Fibroblast of villous mesenchyme (primary cell): ENCODE data around the gene NFASC. TPM values are rescaled to one million over a fixed set of nuclear protein-coding genes. Genes with fewer than 3 reads are reported as not detected.

Source experiments
- DNase-seq: peaks from one replicate; pipeline ENCODE4 v3.0.0-alpha.2; 2010; ENCODE audit warnings: low read depth
- H3K4me3 ChIP-seq: 2 replicates; pipeline ENCODE4 v1.5.1; 2011; ENCODE audit warnings: low read depth, mild to moderate bottlenecking, low read length
- CTCF ChIP-seq: IDR thresholded peaks from 2 replicates; pipeline ENCODE4 v1.5.1; 2012; ENCODE audit warnings: low read depth, mild to moderate bottlenecking, low read length; ENCODE audit not compliant: insufficient read depth
- total RNA-seq: library from RNA; depleted of rRNA; stranded (reverse); fragments of >200 nt; gene quantifications from 2 replicates; pipeline ENCODE4 v1.2.3, GENCODE V29; 2012

Gene NFASC
- total RNA-seq, 1 donor: 1.7 TPM

DNA sequence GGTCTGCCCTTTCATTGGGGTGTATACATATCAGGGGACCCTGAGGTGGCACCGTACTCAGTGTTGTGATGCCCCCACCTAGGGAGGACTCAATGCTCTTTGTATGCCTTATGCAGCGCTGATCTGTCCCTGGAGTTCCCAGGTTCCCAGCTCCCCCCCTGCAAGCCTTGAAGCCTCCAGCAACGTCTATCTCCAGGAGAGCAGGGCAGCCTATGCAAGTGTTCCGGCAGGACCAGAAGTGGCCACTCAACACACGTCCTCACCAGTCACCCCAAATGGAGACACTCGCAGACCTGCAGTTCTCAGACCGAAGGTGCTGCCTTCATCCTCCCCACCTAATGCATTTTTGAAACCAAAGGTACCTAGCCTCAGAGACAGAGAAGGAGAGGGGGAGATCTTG lies 147.1 kb downstream of the NFASC start:
- H3K4me3 ChIP-seq: no peak overlapping the region
- DNase-seq: no peak
- no peak for TF ChIP-seq CTCF

DNA sequence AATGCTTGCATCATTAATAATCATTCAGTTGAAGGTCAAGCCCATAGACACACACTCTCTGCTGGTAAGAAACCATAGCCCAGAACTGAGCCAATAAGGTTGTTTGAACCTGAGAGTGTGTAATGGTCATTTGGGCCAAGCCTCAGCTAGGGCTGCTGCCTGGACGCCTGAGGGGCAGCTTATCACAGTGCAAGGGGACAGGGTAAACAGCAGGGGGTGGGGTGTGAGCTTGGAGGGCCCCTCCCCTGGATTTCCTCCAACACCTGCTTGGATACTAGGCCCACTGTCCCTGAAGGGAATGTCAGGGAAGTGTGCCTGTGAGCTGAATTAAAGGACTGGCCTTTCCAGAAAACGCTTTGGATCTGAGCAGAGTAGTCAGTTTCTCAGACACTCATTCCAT lies 147.7 kb downstream of the NFASC start:
- DNase-seq: no peak
- TF ChIP-seq CTCF: no peak
- no peak overlapping the region for H3K4me3 ChIP-seq

GRCh38 chr1:205020466-205020865 lies 149.8 kb downstream of the NFASC start:
- H3K4me3 ChIP-seq: no peak overlapping the region
- DNase-seq: no peak
- no peak for TF ChIP-seq CTCF

DNA sequence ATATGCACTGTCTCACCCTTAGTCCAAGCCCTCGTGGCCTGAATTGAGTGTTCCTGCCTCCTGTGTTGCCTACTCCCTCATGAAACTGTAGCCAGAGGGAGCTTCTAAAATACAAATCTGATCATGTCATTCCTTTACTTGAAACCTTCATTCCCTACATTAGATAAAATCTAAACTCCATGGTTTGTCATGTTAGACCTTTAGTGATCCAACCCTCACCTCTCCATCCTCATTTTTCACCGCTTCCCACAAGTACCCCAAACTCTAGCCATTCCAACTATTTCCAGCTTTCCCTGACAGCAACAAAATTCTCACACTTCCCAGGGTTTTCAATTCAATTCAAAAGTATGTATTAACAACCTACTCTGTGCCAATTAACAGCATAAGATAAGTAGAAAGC lies 154.0 kb downstream of the NFASC start:
- H3K4me3 ChIP-seq: no peak overlapping the region
- no peak for DNase-seq
- no peak for TF ChIP-seq CTCF

GRCh38 chr1:205025239-205025638 lies 154.6 kb downstream of the NFASC start:
- DNase-seq: no peak
- H3K4me3 ChIP-seq: no peak overlapping the region
- TF ChIP-seq CTCF: no peak

DNA sequence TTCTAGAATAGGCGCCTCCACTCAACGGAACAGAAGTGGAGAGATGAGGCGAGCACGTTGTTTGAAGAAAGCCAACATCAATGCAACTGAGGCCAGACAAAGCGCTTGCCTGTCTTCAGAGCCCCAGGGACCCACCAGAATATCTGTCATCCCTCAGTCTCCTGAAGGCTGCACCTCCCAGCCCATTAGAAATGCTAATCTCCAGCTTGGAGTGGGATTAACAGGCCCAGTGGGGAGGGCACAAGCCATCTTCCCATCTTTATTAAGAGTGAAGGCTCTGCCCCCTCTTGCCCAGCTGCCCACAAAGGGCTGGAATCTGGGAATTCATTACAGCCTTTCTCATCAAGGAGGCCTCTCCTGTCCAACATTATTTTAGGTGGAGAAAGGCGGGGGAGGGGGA lies 155.5 kb downstream of the NFASC start:
- H3K4me3 ChIP-seq: no peak overlapping the region
- no peak for DNase-seq

More for the DNA sequence above, 155.5 kb downstream of the NFASC start:
- TF ChIP-seq CTCF: no peak
